ENCODE data around the gene BRDT.

DNA sequence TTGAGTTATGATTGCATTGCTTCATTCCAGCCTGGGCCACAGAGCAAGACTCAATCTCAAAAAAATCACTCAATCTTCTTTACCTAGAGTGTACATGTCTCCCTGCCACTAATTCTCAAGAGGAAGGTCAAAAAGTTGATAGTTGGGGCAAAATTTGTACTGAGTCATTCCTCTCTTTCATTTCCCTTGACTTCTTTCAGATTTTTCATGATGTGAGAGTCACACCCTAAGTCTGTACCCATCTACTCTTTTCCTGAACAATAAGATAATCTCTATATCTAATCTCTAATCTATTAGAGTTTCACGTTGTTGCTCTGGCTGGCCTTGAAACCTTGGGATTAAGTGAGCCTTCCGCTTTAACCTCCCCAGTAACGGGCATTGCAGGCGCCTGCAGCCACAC, 1.1 kb upstream of the BRDT start:
- TF ChIP-seq EP300 (IDR thresholded peaks at IDR 0.05; ENCODE audit: borderline replicate concordance in 1 of 2, low read depth in 2 of 2, low read length in 2 of 2): no peak
- TF ChIP-seq, protein P1, sequence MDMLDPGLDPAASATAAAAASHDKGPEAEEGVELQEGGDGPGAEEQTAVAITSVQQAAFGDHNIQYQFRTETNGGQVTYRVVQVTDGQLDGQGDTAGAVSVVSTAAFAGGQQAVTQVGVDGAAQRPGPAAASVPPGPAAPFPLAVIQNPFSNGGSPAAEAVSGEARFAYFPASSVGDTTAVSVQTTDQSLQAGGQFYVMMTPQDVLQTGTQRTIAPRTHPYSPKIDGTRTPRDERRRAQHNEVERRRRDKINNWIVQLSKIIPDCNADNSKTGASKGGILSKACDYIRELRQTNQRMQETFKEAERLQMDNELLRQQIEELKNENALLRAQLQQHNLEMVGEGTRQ (IDR thresholded peaks at IDR 0.05; ENCODE audit: low read length): no peak
- no peak for TF ChIP-seq POLR2A (IDR thresholded peaks at IDR 0.05; ENCODE audit: control extremely low read depth in 1 of 2, low read depth in 2 of 2, low read length in 2 of 2)
- TF ChIP-seq CTCF (IDR thresholded peaks at IDR 0.05; ENCODE audit: control extremely low read depth in 1 of 3, insufficient read depth in 1 of 3, low read depth in 1 of 3, low read length in 3 of 3): no peak
- no peak for TF ChIP-seq RFX5 (IDR thresholded peaks at IDR 0.05; ENCODE audit: borderline replicate concordance, low read depth, low read length)
